H9 (cell line): ENCODE measurements around the gene GGCX. TPM values are rescaled to one million over a fixed set of nuclear protein-coding genes. Genes with fewer than 3 reads are reported as not detected.

Experiments used
- DNase-seq: peaks from one replicate; pipeline ENCODE4 v3.0.0-alpha.2; 2017
- H2AFZ ChIP-seq: one replicate; pipeline ENCODE4 v1.6.1; 2013; ENCODE audit warnings: mild to moderate bottlenecking, low read length, control low read depth, moderate library complexity
- H2AK5ac ChIP-seq: 2 replicates; pipeline ENCODE4 v1.6.1; 2013; ENCODE audit warnings: low read length, control low read depth, mixed read lengths; ENCODE audit not compliant: insufficient read length
- H2BK120ac ChIP-seq: one replicate; pipeline ENCODE4 v1.6.1; 2013; ENCODE audit warnings: low read depth, mild to moderate bottlenecking, low read length, control low read depth, inconsistent platforms; ENCODE audit not compliant: poor library complexity, severe bottlenecking
- H2BK12ac ChIP-seq: 2 replicates; pipeline ENCODE4 v1.6.1; 2013; ENCODE audit warnings: low read length, control low read depth, mixed read lengths, low read depth; ENCODE audit not compliant: insufficient read length
- H2BK15ac ChIP-seq: 2 replicates; pipeline ENCODE4 v1.6.1; 2013; ENCODE audit warnings: low read depth, low read length, control low read depth
- H2BK20ac ChIP-seq: one replicate; pipeline ENCODE4 v1.6.1; 2013; ENCODE audit warnings: low read depth, mild to moderate bottlenecking, low read length, control low read depth, inconsistent platforms; ENCODE audit not compliant: poor library complexity, severe bottlenecking
- H2BK5ac ChIP-seq: 2 replicates; pipeline ENCODE4 v1.6.1; 2013; ENCODE audit warnings: low read length, control low read depth, mixed read lengths; ENCODE audit not compliant: insufficient read length
- H3K14ac ChIP-seq: 2 replicates; pipeline ENCODE4 v1.6.1; 2013; ENCODE audit warnings: low read length, control low read depth; ENCODE audit not compliant: insufficient read depth
- H3K18ac ChIP-seq: 2 replicates; pipeline ENCODE4 v1.6.1; 2013; ENCODE audit warnings: low read depth, mild to moderate bottlenecking, mixed read lengths, low read length, control low read depth; ENCODE audit not compliant: insufficient read length
- H3K23ac ChIP-seq: 2 replicates; pipeline ENCODE4 v1.6.1; 2013; ENCODE audit warnings: low read length, control low read depth, mixed read lengths, low read depth; ENCODE audit not compliant: insufficient read length
- H3K23me2 ChIP-seq: 2 replicates; pipeline ENCODE4 v1.6.1; 2013; ENCODE audit warnings: low read depth, mild to moderate bottlenecking, mixed read lengths, low read length, control low read depth; ENCODE audit not compliant: insufficient read length, poor library complexity, severe bottlenecking
- H3K27ac ChIP-seq: 2 replicates; pipeline ENCODE4 v1.5.1; 2013; ENCODE audit warnings: low read length, control low read depth, mixed read lengths, low read depth; ENCODE audit not compliant: insufficient read length
- H3K27me3 ChIP-seq: 2 replicates; pipeline ENCODE4 v1.6.1; 2013; ENCODE audit warnings: low read length, control low read depth, inconsistent platforms; ENCODE audit not compliant: insufficient read depth
- H3K4ac ChIP-seq: 2 replicates; pipeline ENCODE4 v1.6.1; 2013; ENCODE audit warnings: low read depth, mild to moderate bottlenecking, control low read depth, inconsistent platforms, low read length, moderate library complexity
- H3K4me1 ChIP-seq: 2 replicates; pipeline ENCODE4 v1.6.1; 2013; ENCODE audit warnings: low read length, control low read depth, inconsistent platforms; ENCODE audit not compliant: insufficient read depth
- H3K4me2 ChIP-seq: 2 replicates; pipeline ENCODE4 v1.6.1; 2013; ENCODE audit warnings: low read length, control low read depth, mixed read lengths; ENCODE audit not compliant: insufficient read length, insufficient read depth
- H3K56ac ChIP-seq: 2 replicates; pipeline ENCODE4 v1.6.1; 2013; ENCODE audit warnings: low read depth, mild to moderate bottlenecking, mixed read lengths, low read length, control low read depth; ENCODE audit not compliant: insufficient read length
- H3K79me1 ChIP-seq: 2 replicates; pipeline ENCODE4 v1.6.1; 2013; ENCODE audit warnings: low read depth, mild to moderate bottlenecking, moderate library complexity, low read length, control low read depth, inconsistent platforms; ENCODE audit not compliant: insufficient read depth, poor library complexity, severe bottlenecking
- H3K79me2 ChIP-seq: 2 replicates; pipeline ENCODE4 v1.6.1; 2013; ENCODE audit warnings: low read length, control low read depth, inconsistent platforms; ENCODE audit not compliant: insufficient read depth
- H3K9ac ChIP-seq: 2 replicates; pipeline ENCODE4 v1.6.1; 2013; ENCODE audit warnings: low read length, control low read depth, mixed read lengths; ENCODE audit not compliant: insufficient read length; ENCODE audit errors: extremely low read depth
- H3K9me3 ChIP-seq: one replicate; pipeline ENCODE4 v1.6.1; 2013; ENCODE audit warnings: low read depth, low read length, inconsistent platforms; ENCODE audit not compliant: control insufficient read depth
- H3T11ph ChIP-seq: one replicate; pipeline ENCODE4 v1.6.1; 2013; ENCODE audit warnings: mild to moderate bottlenecking, low read length, control low read depth, inconsistent platforms
- H4K20me1 ChIP-seq: one replicate; pipeline ENCODE4 v1.6.1; 2013; ENCODE audit not compliant: control insufficient read depth, insufficient read length, insufficient read depth
- H4K5ac ChIP-seq: 2 replicates; pipeline ENCODE4 v1.6.1; 2013; ENCODE audit warnings: low read depth, mild to moderate bottlenecking, mixed read lengths, low read length, control low read depth; ENCODE audit not compliant: insufficient read length
- H4K8ac ChIP-seq: replicated peaks from 2 replicates; pipeline ENCODE4 v1.6.1; 2013; ENCODE audit warnings: low read length, control low read depth, mixed read lengths, low read depth; ENCODE audit not compliant: insufficient read length
- H4K91ac ChIP-seq: 2 replicates; pipeline ENCODE4 v1.6.1; 2013; ENCODE audit warnings: low read depth, mild to moderate bottlenecking, moderate library complexity, mixed read lengths, low read length, control low read depth; ENCODE audit not compliant: insufficient read length
- H3K27ac Mint-ChIP-seq, 3 experiments: 2 replicates in 2 of 3; 3 replicates in 1 of 3; pipeline ENCODE4 v1.8.0; 2020 to 2021; ENCODE audit warnings: mixed read lengths in 3 of 3, mild to moderate bottlenecking in 1 of 3, moderate library complexity in 1 of 3
- H3K27me3 Mint-ChIP-seq: 2 replicates; pipeline ENCODE4 v1.8.0; 2021; ENCODE audit warnings: low read depth, mild to moderate bottlenecking, moderate library complexity, mixed read lengths
- H3K36me3 Mint-ChIP-seq, 3 experiments: 2 replicates in 2 of 3; 3 replicates in 1 of 3; pipeline ENCODE4 v1.8.0; 2020 to 2021; ENCODE audit warnings: low read depth in 3 of 3, mixed read lengths in 3 of 3; ENCODE audit not compliant: insufficient read depth in 1 of 3
- H3K4me1 Mint-ChIP-seq, 2 experiments: 2 replicates each; pipeline ENCODE4 v1.8.0; 2020; ENCODE audit warnings: mixed read lengths in 2 of 2
- H3K4me3 Mint-ChIP-seq, 2 experiments: 2 replicates in 1 of 2; 3 replicates in 1 of 2; pipeline ENCODE4 v1.8.0; 2020 to 2021; ENCODE audit warnings: mild to moderate bottlenecking in 2 of 2, mixed read lengths in 2 of 2, moderate library complexity in 1 of 2
- H3K9me3 Mint-ChIP-seq, 2 experiments: 2 replicates in 1 of 2; 3 replicates in 1 of 2; pipeline ENCODE4 v1.8.0; 2020; ENCODE audit warnings: mild to moderate bottlenecking in 2 of 2, mixed read lengths in 2 of 2, moderate library complexity in 1 of 2
- CTCF ChIP-seq: fragments of 200-600 bp; sonication (generic); conservative IDR thresholded peaks from 3 replicates; pipeline ENCODE4 v1.8.0; 2021; ENCODE audit warnings: antibody characterized with exemption, mild to moderate bottlenecking
- WGBS: extraction: QIAGEN DNeasy Blood & Tissue Kit; methylation state at CpG from one replicate; pipeline ENCODE4 v1.1.7; 2013; ENCODE audit warnings: missing lambda C conversion rate, low lambda C conversion rate, mixed read lengths; ENCODE audit not compliant: insufficient read length; ENCODE audit errors: extremely low coverage; 5-methylcytosine and 5-hydroxymethylcytosine counted together
- total RNA-seq: library from RNA; stranded (reverse); gene quantifications from 2 replicates; pipeline ENCODE4 v1.2.1, GENCODE V29; 2021

GGCX gene
- total RNA-seq, 1 experiment from 2014 or later, result 32.9 TPM

- no peak overlapping the region for H2BK12ac ChIP-seq
- H4K8ac ChIP-seq, result no peak overlapping the region
- no peak for DNase-seq
- H3K4me3 Mint-ChIP-seq, result no peak overlapping the region
- H3K9ac ChIP-seq, result no peak overlapping the region
- no peaks in the 10 kb centered on the region; the same call in 1 of the 2 replicates for H3K27me3 Mint-ChIP-seq
- H2BK15ac ChIP-seq, result no peak overlapping the region
- no peak overlapping the region for H3K56ac ChIP-seq
- H3K4me1 ChIP-seq, result no peaks in the 10 kb centered on the region
- H4K5ac ChIP-seq, result no peak overlapping the region
- no CpG with 5 or more reads among the region's 4 CpGs for WGBS
- H3T11ph ChIP-seq, result no peak overlapping the region
- no peak overlapping the region for H2AFZ ChIP-seq
- no peaks in the 10 kb centered on the region for H3K23me2 ChIP-seq
- H3K18ac ChIP-seq, result no peak overlapping the region
- no peak overlapping the region for H2AK5ac ChIP-seq
- no peak overlapping the region for H3K14ac ChIP-seq
- H2BK120ac ChIP-seq, result no peak overlapping the region
- no peaks in the 10 kb centered on the region for H3K9me3 ChIP-seq
- no peaks in the 10 kb centered on the region for H4K20me1 ChIP-seq
- H2BK20ac ChIP-seq, result no peak overlapping the region
- no peaks in the 10 kb centered on the region for H3K79me1 ChIP-seq
- H3K27ac ChIP-seq, result no peak overlapping the region
- H4K91ac ChIP-seq, result no peak overlapping the region
- H3K27me3 ChIP-seq, result no peaks in the 10 kb centered on the region
- TF ChIP-seq CTCF, result no peak
- H2BK5ac ChIP-seq, result no peak overlapping the region
- no peak overlapping the region for H3K4me2 ChIP-seq
- peak overlapping the region in 2 of 3 experiments; percentile 38 to 57; a peak in 2 of 7 replicates for H3K27ac Mint-ChIP-seq
- H3K23ac ChIP-seq, result no peak overlapping the region
- peaks cover 19 to 71% (median 53%) of the 10 kb centered on the region in 3 experiments; a peak in 6 of 7 replicates for H3K36me3 Mint-ChIP-seq
- H3K4ac ChIP-seq, result no peak overlapping the region
- H3K79me2 ChIP-seq, result no peaks in the 10 kb centered on the region
- no peaks in the 10 kb centered on the region for H3K9me3 Mint-ChIP-seq
- peaks cover 2 to 7% of the 10 kb centered on the region in 2 experiments; a peak in 2 of 4 replicates for H3K4me1 Mint-ChIP-seq
Observed at GRCh38 chr2:85549826-85550225, 11.5 kb downstream of the GGCX start.
